Suprapubic skin (tissue), 4 donors: ENCODE data around the gene RGCC. TPM values are rescaled to one million over a fixed set of nuclear protein-coding genes. Genes with fewer than 3 reads are reported as not detected.

Experiments
- DNase-seq, 2 donors: peaks; one replicate each; pipeline ENCODE4 v3.0.0-alpha.2; 2019; ENCODE audit warnings: low spot score in 2 of 2
- H3K27ac ChIP-seq: fragments of 200-600 bp; sonication (generic); one replicate; pipeline ENCODE4 v1.5.1; 2019
- H3K27me3 ChIP-seq: fragments of 200-600 bp; sonication (generic); one replicate; pipeline ENCODE4 v1.5.1; 2019
- H3K36me3 ChIP-seq: fragments of 200-600 bp; sonication (generic); one replicate; pipeline ENCODE4 v1.5.1; 2019
- H3K4me1 ChIP-seq: fragments of 200-600 bp; sonication (generic); one replicate; pipeline ENCODE4 v1.5.1; 2019
- H3K4me3 ChIP-seq: fragments of 200-600 bp; sonication (generic); one replicate; pipeline ENCODE4 v1.5.1; 2019; ENCODE audit warnings: mild to moderate bottlenecking
- H3K9me3 ChIP-seq: fragments of 200-600 bp; sonication (generic); one replicate; pipeline ENCODE4 v1.5.1; 2019
- EP300 ChIP-seq: sonication (generic); formaldehyde crosslinking; IDR thresholded peaks from one replicate; pipeline ENCODE4 v1.6.1; 2017; ENCODE audit warnings: antibody characterized with exemption
- POLR2A ChIP-seq, 2 donors: fragments of 450-650 bp; IDR thresholded peaks; one replicate each; pipeline ENCODE4 v1.6.1; 2017; ENCODE audit warnings: antibody characterized with exemption in 2 of 2, mild to moderate bottlenecking in 2 of 2, moderate library complexity in 2 of 2
- POLR2AphosphoS5 ChIP-seq, 3 donors: sonication (generic); formaldehyde crosslinking; IDR thresholded peaks; one replicate each; pipeline ENCODE4 v1.6.1; 2017; ENCODE audit warnings: antibody characterized with exemption in 3 of 3
- WGBS: methylation state at CpG from one replicate; pipeline ENCODE4 v1.1.5; 2018; 5-methylcytosine and 5-hydroxymethylcytosine counted together
- total RNA-seq, 4 donors: library from RNA; depleted of rRNA; stranded (reverse); fragments of >200 nt; gene quantifications; one replicate each; pipeline ENCODE4 v1.1.0, GENCODE V29; 2016
- TF ChIP-seq, protein P1 (sequence below), 2 donors: fragments of 200-600 bp in 1 of 2; fragments of 450-650 bp in 1 of 2; sonication (generic) in 1 of 2; IDR thresholded peaks; one replicate each; pipeline ENCODE4 v1.5.1; 2016 to 2019; ENCODE audit warnings: antibody characterized with exemption in 2 of 2, mild to moderate bottlenecking in 1 of 2, moderate library complexity in 1 of 2

RGCC gene
- total RNA-seq, 4 donors from 2014 or later, result 65.5 to 145 (median 85.7) TPM

DNA sequence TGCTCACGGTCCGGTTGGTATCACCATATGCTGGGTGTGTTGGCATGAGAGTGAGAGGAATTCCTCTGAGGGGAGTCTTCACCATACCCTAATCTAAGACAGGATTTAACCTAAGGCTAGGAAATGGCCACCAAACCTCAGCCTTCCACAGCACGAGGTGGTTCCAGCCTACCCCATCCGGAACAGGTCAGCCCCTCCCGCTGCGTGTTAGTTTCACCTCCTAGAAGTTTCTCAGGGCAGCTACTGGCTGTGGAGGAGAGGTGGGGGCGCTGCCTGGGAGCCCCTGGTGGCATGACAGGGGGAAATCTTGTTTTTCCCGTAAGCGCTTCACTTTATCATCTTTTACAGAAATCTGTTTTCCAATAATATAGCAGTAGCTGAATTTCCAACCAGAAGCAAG lies 55.1 kb downstream of the RGCC start:
- DNase-seq, result no peak
- TF ChIP-seq EP300 (no peak), POLR2A (IDR thresholded peaks at IDR 0.05) (no peak), POLR2AphosphoS5 (IDR thresholded peaks at IDR 0.05) (no peak)
- TF ChIP-seq, protein P1, sequence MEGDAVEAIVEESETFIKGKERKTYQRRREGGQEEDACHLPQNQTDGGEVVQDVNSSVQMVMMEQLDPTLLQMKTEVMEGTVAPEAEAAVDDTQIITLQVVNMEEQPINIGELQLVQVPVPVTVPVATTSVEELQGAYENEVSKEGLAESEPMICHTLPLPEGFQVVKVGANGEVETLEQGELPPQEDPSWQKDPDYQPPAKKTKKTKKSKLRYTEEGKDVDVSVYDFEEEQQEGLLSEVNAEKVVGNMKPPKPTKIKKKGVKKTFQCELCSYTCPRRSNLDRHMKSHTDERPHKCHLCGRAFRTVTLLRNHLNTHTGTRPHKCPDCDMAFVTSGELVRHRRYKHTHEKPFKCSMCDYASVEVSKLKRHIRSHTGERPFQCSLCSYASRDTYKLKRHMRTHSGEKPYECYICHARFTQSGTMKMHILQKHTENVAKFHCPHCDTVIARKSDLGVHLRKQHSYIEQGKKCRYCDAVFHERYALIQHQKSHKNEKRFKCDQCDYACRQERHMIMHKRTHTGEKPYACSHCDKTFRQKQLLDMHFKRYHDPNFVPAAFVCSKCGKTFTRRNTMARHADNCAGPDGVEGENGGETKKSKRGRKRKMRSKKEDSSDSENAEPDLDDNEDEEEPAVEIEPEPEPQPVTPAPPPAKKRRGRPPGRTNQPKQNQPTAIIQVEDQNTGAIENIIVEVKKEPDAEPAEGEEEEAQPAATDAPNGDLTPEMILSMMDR (IDR thresholded peaks at IDR 0.05), result no peak
- Histone ChIP-seq H3K36me3 (no peaks in the 10 kb centered on the region), H3K9me3 (no peaks in the 10 kb centered on the region), H3K4me1 (no peaks in the 10 kb centered on the region), H3K27me3 (no peaks in the 10 kb centered on the region), H3K27ac (no peak overlapping the region), H3K4me3 (no peak overlapping the region)
- WGBS, result 86% methylated on average over 7 of the region's 9 CpGs

DNA sequence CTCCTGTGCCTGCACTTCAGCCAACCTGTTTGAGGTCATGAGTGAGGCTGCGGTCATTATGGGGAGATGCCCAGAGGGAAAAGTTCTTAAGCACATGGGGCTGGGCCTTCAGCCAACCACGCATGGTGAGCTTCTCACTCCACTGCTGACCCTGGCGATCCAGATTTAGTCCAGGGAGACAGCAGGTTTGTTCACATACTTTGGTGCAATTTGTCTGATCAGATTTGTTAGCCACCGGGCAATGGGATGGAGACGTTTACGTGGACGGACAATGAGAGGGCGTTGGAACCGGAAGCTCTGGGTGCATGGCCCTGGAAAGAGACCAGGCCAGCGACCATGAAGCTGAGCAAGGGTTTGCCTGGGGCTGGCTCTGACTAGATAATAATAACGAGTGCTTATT lies 56.2 kb downstream of the RGCC start:
- WGBS, result 92% methylated on average over 9 of the region's 11 CpGs
- no peaks in the 10 kb centered on the region for H3K4me1 ChIP-seq
- DNase-seq, result no peak
- no peak overlapping the region for H3K27ac ChIP-seq
- H3K27me3 ChIP-seq, result no peaks in the 10 kb centered on the region
- no peaks in the 10 kb centered on the region for H3K36me3 ChIP-seq
- H3K9me3 ChIP-seq, result no peaks in the 10 kb centered on the region
- TF ChIP-seq POLR2A (IDR thresholded peaks at IDR 0.05) (no peak), EP300 (no peak), POLR2AphosphoS5 (IDR thresholded peaks at IDR 0.05) (no peak)
- TF ChIP-seq, protein P1 (IDR thresholded peaks at IDR 0.05), result no peak
- no peak overlapping the region for H3K4me3 ChIP-seq

DNA sequence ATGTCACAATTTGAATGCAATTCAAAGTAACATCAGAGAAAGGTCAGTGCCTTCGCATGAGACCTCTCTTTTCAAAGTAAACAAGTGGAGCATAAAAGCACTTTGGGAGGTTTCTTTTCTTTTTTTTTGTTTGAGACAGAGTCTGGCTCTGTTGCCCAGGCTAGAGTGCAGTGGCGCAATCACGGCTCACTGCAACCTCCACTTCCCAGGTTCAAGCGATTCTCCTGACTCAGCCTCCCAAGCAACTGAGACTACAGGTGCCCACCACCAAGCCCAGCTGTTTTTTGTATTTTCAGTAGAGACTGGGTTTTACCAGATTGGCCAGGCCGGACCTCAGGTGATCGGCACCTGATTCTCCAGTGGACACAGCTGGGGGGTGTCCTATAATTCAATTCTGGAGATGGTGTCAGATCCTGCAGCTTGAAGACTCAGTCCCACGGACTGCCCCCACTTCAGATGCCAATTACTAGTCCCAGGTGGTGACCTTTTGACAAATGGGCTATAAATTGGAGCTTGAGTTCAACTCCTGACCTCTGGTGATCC lies 57.6 kb downstream of the RGCC start:
- 94% methylated on average over 7 of the region's 7 CpGs for WGBS
- no peaks in the 10 kb centered on the region for H3K36me3 ChIP-seq
- no peaks in the 10 kb centered on the region for H3K4me1 ChIP-seq
- no peak overlapping the region for H3K4me3 ChIP-seq
- no peak for TF ChIP-seq POLR2AphosphoS5 (IDR thresholded peaks at IDR 0.05)
- TF ChIP-seq EP300, result no peak
- no peak for TF ChIP-seq POLR2A (IDR thresholded peaks at IDR 0.05)
- TF ChIP-seq, protein P1 (IDR thresholded peaks at IDR 0.05), result no peak
- no peaks in the 10 kb centered on the region for H3K27me3 ChIP-seq
- H3K9me3 ChIP-seq, result no peaks in the 10 kb centered on the region
- no peak overlapping the region for H3K27ac ChIP-seq
- DNase-seq, result no peak

DNA sequence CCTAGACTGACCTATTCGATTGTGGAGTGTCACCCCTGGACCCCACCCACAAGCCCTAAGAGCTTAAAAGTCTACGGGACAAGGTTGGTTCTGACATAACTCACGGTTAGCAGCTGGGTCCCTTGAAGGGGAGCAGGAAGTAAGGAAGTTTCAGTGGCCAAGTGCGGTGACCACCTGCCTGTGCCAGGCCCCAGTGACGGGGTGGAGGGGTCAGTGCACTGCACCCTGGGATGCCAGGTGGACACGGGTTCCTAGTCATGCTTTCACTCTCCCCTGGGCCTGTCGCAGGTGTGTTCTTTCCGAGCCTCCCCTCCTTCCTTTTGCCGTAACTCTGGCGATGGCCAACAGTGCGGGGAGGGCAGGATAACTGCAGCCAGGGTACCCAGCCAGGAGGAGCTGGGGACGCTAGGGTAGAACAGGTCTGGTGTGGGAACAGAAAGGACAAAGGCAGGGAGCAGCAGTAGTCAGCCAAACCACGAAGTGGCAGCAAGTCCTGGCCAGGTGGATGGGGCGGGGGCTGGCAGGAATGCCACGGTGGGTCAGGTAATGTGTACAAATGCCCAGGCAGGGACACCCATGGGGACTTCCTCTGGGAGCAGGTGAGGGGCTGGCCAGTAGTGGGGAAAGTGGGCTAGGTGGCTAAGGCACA lies 58.3 kb downstream of the RGCC start:
- Histone ChIP-seq H3K27me3 (no peaks in the 10 kb centered on the region), H3K4me3 (no peak overlapping the region), H3K4me1 (no peaks in the 10 kb centered on the region), H3K36me3 (no peaks in the 10 kb centered on the region), H3K27ac (no peak overlapping the region), H3K9me3 (no peaks in the 10 kb centered on the region)
- WGBS, result 93% methylated on average over 15 of the region's 15 CpGs
- no peak for DNase-seq
- TF ChIP-seq POLR2A (IDR thresholded peaks at IDR 0.05) (no peak), EP300 (no peak), POLR2AphosphoS5 (IDR thresholded peaks at IDR 0.05) (no peak)
- TF ChIP-seq, protein P1 (IDR thresholded peaks at IDR 0.05), result no peak

DNA sequence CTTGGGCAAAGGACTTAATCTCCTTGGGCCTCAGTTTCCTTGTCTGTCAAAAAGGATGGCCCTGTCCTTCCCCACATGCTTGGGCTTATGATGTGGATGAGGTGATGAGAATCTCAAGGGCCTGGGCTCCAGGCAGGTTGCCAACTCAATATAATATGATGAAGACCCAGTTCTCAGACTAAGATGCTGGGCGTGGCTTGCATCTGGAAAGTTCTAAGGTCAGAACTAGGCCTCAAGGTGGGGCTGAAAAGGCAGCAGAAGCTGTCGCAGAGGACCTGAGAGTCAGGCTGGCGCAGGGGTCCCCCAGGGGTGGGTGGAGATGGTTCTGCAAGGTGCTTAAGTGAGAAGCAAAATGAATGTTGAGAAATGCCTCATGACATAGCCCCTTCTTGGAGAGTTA lies 58.8 kb downstream of the RGCC start:
- H3K9me3 ChIP-seq, result no peaks in the 10 kb centered on the region
- no peak for DNase-seq
- no peaks in the 10 kb centered on the region for H3K27me3 ChIP-seq
- H3K4me3 ChIP-seq, result no peak overlapping the region
- TF ChIP-seq EP300, result no peak
- TF ChIP-seq POLR2AphosphoS5 (IDR thresholded peaks at IDR 0.05), result no peak
- TF ChIP-seq POLR2A (IDR thresholded peaks at IDR 0.05), result no peak
- TF ChIP-seq, protein P1 (IDR thresholded peaks at IDR 0.05), result no peak
- H3K36me3 ChIP-seq, result no peaks in the 10 kb centered on the region
- no peaks in the 10 kb centered on the region for H3K4me1 ChIP-seq
- WGBS, result 87% methylated on average over 3 of the region's 3 CpGs
- no peak overlapping the region for H3K27ac ChIP-seq
